GM19438 (cell line): ENCODE measurements around the gene MLLT10.

ENCODE experiments used
- ATAC-seq: cut with Tn5 transposase; IDR thresholded peaks from one replicate; pipeline ENCODE4 v1.9.1; 2021; ENCODE audit warnings: low read depth; ENCODE audit not compliant: unreplicated experiment

MLLT10 gene

GRCh38 chr10:21754410-21755011 is 220.5 kb downstream of the MLLT10 start:
- no peak for ATAC-seq

GRCh38 chr10:21756707-21757106 is 222.7 kb downstream of the MLLT10 start:
- ATAC-seq, result no peak

GRCh38 chr10:21757185-21757901 is 223.3 kb downstream of the MLLT10 start:
- no peak for ATAC-seq

- no peak for ATAC-seq
Observed at GRCh38 chr10:21758239-21758638, 224.2 kb downstream of the MLLT10 start.

DNA sequence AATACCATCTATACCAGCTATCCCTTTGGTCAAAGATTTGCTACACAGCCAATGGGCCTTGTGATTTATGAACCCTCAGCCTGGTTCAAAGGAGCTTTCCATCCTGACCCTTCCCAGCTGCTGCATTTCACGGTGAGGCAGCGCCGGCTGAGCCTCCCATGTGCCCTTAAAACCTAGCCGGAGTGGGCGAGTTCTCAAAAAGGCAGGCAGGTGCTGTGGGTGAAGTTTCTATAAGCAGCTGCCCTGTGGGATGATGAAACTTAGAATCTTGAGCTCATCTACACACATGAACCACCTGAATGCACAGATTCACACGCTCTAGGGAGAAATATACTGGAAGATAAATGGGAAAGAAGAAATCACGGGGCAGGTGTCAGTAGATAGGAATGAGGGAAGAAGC is 224.7 kb downstream of the MLLT10 start:
- no peak for ATAC-seq

- ATAC-seq, result no peak
Observed at GRCh38 chr10:21759232-21759631, 225.2 kb downstream of the MLLT10 start.

- no peak for ATAC-seq
Observed at GRCh38 chr10:21760332-21760731, 226.3 kb downstream of the MLLT10 start.

DNA sequence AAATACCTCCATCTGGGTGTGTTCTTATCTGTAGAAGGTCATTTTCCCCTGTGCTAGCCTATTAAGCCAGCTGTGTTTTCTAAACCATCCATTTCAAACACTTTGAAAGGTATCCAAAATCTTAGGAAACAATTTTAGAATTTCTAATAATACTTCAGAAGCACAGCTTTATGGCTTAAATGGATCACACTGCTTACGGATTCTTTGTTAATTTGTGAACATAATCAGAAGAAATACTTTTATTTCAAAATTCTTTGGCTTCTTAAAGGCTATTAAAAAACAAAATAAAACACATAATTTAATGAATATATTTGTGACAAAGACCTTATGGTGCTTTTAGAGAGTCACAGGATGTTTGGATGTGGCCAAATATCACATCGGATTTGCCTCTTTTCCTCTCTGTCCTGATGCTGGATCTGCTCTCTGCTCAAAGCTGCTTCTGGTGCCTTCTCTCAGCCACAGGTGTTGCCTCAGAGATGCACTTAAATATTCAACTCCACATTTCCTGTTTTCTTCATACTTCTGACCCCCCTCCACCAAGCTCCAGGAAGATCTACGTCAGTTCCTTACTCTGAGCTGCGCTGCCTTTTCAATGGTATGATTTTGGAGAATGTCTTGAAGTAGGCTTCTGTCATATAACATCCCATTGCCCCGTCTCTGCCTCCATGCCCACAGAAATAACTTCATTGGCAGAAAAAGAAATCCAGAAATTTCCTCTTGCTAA is 230.6 kb downstream of the MLLT10 start:
- no peak for ATAC-seq

DNA sequence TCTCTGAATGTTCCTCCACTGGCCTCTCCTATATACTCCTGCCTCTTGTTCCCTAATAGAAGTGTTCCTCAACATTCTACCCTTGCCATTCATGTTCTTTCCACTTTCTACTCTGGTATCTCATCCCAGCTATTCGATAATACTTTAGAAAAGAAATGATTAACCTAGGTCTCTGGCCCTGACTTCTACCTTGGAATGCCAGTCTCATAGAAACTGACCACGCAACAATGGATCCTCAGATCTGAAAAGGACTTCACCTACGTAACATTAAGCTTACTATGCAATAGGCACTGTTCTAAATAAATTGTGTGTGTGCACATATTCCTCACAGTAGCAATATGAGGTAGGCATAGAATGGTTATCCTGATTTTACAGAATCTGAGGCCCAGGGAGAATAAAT is 235.0 kb downstream of the MLLT10 start:
- no peak for ATAC-seq

DNA sequence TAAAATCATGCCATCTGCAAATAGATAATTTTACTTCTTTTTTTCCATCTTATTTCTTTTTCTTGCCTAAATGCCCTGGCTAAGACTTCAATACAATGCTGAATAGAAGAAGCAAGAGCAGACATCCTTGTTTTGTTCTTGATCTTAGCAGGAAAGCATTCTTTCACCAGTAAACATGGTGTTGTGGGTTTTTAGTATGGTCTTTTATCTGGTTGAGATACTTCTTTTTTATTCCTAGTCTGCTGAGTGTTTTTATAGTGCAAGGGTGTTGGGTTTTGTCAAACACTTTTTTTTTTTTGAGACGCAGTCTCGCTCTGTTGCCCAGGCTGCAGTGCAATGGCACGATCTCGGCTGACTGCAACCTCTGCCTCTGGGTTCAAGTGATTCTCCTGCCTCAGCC is 237.2 kb downstream of the MLLT10 start:
- no peak for ATAC-seq

DNA sequence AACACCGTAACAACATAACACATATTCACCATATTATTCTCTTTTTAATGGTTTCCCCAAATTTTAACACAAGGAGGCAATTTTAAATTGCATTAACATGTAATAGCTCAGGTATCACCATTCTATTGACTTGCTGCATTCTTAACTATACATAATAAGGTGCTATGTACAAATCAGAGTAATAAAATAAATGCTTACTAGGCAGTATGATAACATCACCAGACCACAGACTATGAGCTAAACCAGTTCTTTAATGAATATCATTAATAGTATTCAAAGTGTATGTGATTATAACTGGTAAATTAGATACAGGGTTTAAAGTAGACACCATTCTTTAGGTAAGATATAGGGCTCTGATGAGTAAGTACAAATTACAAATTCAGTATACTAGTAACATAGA is 242.9 kb downstream of the MLLT10 start:
- no peak for ATAC-seq

DNA sequence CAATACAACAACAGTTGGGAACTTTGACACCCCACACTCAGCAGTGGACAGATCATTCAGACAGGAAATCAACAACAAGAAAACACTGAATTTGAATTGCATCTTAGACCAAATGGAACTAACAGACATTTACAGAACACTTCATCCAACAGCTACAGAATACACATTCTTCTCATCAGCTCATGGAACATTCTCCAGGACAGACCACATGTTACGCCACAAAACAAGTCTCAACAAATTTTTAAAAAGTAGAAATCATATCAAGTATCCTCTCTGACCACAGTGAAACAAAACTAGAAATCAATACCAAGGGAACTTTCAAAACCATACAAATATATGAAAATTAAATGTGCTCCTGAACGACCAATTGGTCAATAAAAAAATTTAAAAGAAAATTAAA is 257.2 kb downstream of the MLLT10 start:
- no peak for ATAC-seq
